K562 (cell line): Measurements from ENCODE around the gene NR3C1.

Experiments
- CEBPB ChIP-seq: fragments of 450-650 bp; IDR thresholded peaks from 2 replicates; pipeline ENCODE4 v1.6.1; 2016; ENCODE audit warnings: missing genetic modification characterization, missing compliant biosample characterization
- EP300 ChIP-seq: IDR thresholded peaks from 2 replicates; pipeline ENCODE4 v1.6.1; 2012; ENCODE audit warnings: low read length, improper control_type of control experiment
- HNRNPH1 ChIP-seq: fragments of 200-400 bp; formaldehyde crosslinking; optimal IDR thresholded peaks from 2 replicates; pipeline ENCODE3; 2017; ENCODE audit warnings: low read depth, mild to moderate bottlenecking, low read length, moderate library complexity
- KDM5B ChIP-seq: fragments of 200-600 bp; sonication (generic); IDR thresholded peaks from 2 replicates; pipeline ENCODE4 v1.6.1; 2012; ENCODE audit warnings: low read depth, mild to moderate bottlenecking, moderate library complexity, low read length, control low read depth, inconsistent platforms; ENCODE audit not compliant: insufficient replicate concordance
- KLF13 ChIP-seq: fragments of 450-650 bp; IDR thresholded peaks from 2 replicates; pipeline ENCODE4 v1.6.1; 2016; ENCODE audit warnings: missing genetic modification characterization, low read depth, mild to moderate bottlenecking, missing compliant biosample characterization, moderate library complexity, borderline replicate concordance
- L3MBTL2 ChIP-seq: fragments of 450-650 bp; IDR thresholded peaks from 2 replicates; pipeline ENCODE4 v1.6.1; 2016; ENCODE audit warnings: mild to moderate bottlenecking, moderate library complexity
- MAFK ChIP-seq: IDR thresholded peaks from 2 replicates; pipeline ENCODE4 v1.6.1; 2011; ENCODE audit warnings: low read length, improper control_type of control experiment
- POLR2B ChIP-seq: fragments of 450-650 bp; IDR thresholded peaks from 2 replicates; pipeline ENCODE4 v1.6.1; 2018; ENCODE audit warnings: low read depth; ENCODE audit not compliant: partially characterized antibody
- RCOR1 ChIP-seq, 2 experiments: IDR thresholded peaks; 2 replicates each; pipeline ENCODE4 v1.6.1; 2012; ENCODE audit warnings: low read depth in 2 of 2, low read length in 2 of 2, borderline replicate concordance in 1 of 2, improper control_type of control experiment in 1 of 2
- SREBF2 ChIP-seq: sonication (generic); formaldehyde crosslinking; IDR thresholded peaks from 2 replicates; pipeline ENCODE4 v1.4.0; 2020; ENCODE audit warnings: mild to moderate bottlenecking, missing genetic modification reagents
- ZBTB1 ChIP-seq: sonication (generic); formaldehyde crosslinking; IDR thresholded peaks from 2 replicates; pipeline ENCODE4 v1.8.1; 2023; ENCODE audit warnings: missing genetic modification reagents, low read depth, mild to moderate bottlenecking, borderline replicate concordance
- ZNF57 ChIP-seq: fragments of 450-650 bp; formaldehyde crosslinking; IDR thresholded peaks from 2 replicates; pipeline ENCODE4 v1.4.0; 2020; ENCODE audit warnings: mild to moderate bottlenecking, moderate library complexity
- TF ChIP-seq, protein P1 (sequence below): sonication (generic); formaldehyde crosslinking; IDR thresholded peaks from 2 replicates; pipeline ENCODE4 v1.8.1; 2023; ENCODE audit warnings: mild to moderate bottlenecking, missing genetic modification reagents

DNA sequence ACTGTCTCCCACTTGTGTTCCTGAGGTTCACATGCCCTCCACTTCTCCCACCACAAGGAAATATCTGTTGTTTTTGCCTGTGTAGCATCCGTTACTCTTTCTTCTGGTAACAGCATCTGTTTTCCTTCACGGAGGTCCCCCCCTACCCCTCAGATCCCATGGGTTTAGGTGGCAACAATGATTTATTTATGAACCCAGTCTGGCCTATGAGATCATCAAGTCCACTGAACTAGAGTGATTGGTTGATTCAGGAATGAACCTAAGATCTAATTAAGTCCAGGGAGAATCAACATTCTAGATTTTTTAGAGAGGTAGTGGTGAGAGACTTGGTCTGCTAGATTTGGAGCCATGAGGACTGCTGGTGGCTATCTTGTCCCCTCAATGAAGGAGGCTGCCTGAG, 166.8 kb downstream of the NR3C1 start:
- no peak for TF ChIP-seq SREBF2 (CRISPR knock-in tag)
- no peak for TF ChIP-seq KLF13 (tag)
- TF ChIP-seq MAFK = no peak
- no peak for TF ChIP-seq RCOR1 (IDR thresholded peaks at IDR 0.05; ENCODE audit: borderline replicate concordance in 1 of 2, low read depth in 2 of 2, low read length in 2 of 2)
- no peak for TF ChIP-seq POLR2B
- no peak for TF ChIP-seq ZBTB1
- no peak for TF ChIP-seq ZNF57 (CRISPR knock-in tag)
- no peak for TF ChIP-seq KDM5B
- TF ChIP-seq, protein P1, sequence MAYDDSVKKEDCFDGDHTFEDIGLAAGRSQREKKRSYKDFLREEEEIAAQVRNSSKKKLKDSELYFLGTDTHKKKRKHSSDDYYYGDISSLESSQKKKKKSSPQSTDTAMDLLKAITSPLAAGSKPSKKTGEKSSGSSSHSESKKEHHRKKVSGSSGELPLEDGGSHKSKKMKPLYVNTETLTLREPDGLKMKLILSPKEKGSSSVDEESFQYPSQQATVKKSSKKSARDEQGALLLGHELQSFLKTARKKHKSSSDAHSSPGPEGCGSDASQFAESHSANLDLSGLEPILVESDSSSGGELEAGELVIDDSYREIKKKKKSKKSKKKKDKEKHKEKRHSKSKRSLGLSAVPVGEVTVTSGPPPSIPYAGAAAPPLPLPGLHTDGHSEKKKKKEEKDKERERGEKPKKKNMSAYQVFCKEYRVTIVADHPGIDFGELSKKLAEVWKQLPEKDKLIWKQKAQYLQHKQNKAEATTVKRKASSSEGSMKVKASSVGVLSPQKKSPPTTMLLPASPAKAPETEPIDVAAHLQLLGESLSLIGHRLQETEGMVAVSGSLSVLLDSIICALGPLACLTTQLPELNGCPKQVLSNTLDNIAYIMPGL (CRISPR knock-in tag) = no peak
- TF ChIP-seq EP300 = no peak
- TF ChIP-seq L3MBTL2 = no peak
- TF ChIP-seq HNRNPH1 = no peak
- no peak for TF ChIP-seq CEBPB
